ENCODE data around the gene GALR3. TPM values are rescaled to one million over a fixed set of nuclear protein-coding genes. Genes with fewer than 3 reads are reported as not detected.

Gene GALR3
- total and polyA plus RNA-seq, 12 donors, result 0.03 TPM; not detected in 11

- intact Hi-C loops (cut with DNase I), result no loop called here
- Histone ChIP-seq H3K27ac (peak overlapping the region in 1 of 10 donors; percentile 6), H3K36me3 (peaks cover 0 to 36% (median 15%) of the 10 kb centered on the region in 9 donors), H3K4me1 (peaks cover 0 to 22% (median 9%) of the 10 kb centered on the region in 9 donors), H3K9me3 (no peaks in the 10 kb centered on the region), H3K27me3 (no peaks in the 10 kb centered on the region), H3K4me3 (no peak overlapping the region)
- no peak for TF ChIP-seq CTCF (IDR thresholded peaks at IDR 0.05)
- WGBS, 2 donors, result 77 to 83% methylated on average over 10 of the region's 10 CpGs
- DNase-seq, result no peak
- peak in 1 of 8 donors; percentile 5 for ATAC-seq
Observed at GRCh38 chr22:37776639-37777005, 46.6 kb upstream of the GALR3 start.

GRCh38 chr22:37777122-37777687 lies 46.0 kb upstream of the GALR3 start:
- intact Hi-C loops (cut with DNase I), result no loop called here
- Histone ChIP-seq H3K27me3 (no peaks in the 10 kb centered on the region), H3K4me3 (no peak overlapping the region), H3K36me3 (peaks cover 0 to 30% (median 11%) of the 10 kb centered on the region in 9 donors), H3K27ac (peak overlapping the region in 1 of 10 donors; percentile 6), H3K9me3 (no peaks in the 10 kb centered on the region), H3K4me1 (peaks cover 0 to 24% (median 9%) of the 10 kb centered on the region in 9 donors)
- WGBS, 2 donors, result 39 to 42% methylated on average over 11 of the region's 11 CpGs
- ATAC-seq (peak in 6 of 8 donors; percentile 2 to 36 (median 22)), DNase-seq (peak; percentile 31 to 40)
- no peak for TF ChIP-seq CTCF (IDR thresholded peaks at IDR 0.05)

- Histone ChIP-seq H3K27me3 (no peaks in the 10 kb centered on the region), H3K36me3 (peaks cover 0 to 17% (median 3%) of the 10 kb centered on the region in 9 donors), H3K9me3 (no peaks in the 10 kb centered on the region), H3K27ac (no peak overlapping the region), H3K4me3 (no peak overlapping the region), H3K4me1 (peaks cover 0 to 33% (median 10%) of the 10 kb centered on the region in 9 donors)
- 88 to 89% methylated on average over 10 of the region's 10 CpGs for WGBS, 2 donors
- intact Hi-C loops (cut with DNase I), result no loop called here
- TF ChIP-seq CTCF (IDR thresholded peaks at IDR 0.05), result no peak
- ATAC-seq (no peak), DNase-seq (no peak)
Observed at GRCh38 chr22:37778370-37779009, 44.7 kb upstream of the GALR3 start.

GRCh38 chr22:37781434-37782059 lies 41.6 kb upstream of the GALR3 start:
- DNase-seq, result no peak
- WGBS, 2 donors, result 68 to 75% methylated on average over 13 of the region's 13 CpGs
- intact Hi-C loops (cut with DNase I), result no loop called here
- no peak overlapping the region for H3K4me3 ChIP-seq
- H3K9me3 ChIP-seq, result no peaks in the 10 kb centered on the region
- H3K27me3 ChIP-seq, result no peaks in the 10 kb centered on the region
- H3K27ac ChIP-seq, result no peak overlapping the region
- ATAC-seq, result peak in 1 of 8 donors; percentile 15
- no peaks in the 10 kb centered on the region for H3K36me3 ChIP-seq
- H3K4me1 ChIP-seq, result peaks cover 0 to 43% (median 11%) of the 10 kb centered on the region in 9 donors
- TF ChIP-seq CTCF (IDR thresholded peaks at IDR 0.05), result peak in 4 of 9 donors; percentile 17 to 26 (median 21)

Data from heart right ventricle (tissue), 16 donors.